HCT116 (cell line): ENCODE data around the gene RPS6KC1. TPM values are rescaled to one million over a fixed set of nuclear protein-coding genes. Genes with fewer than 3 reads are reported as not detected.
"Not testable (repeated sequence)": the region's sequence is repeated elsewhere in the genome, so short reads cannot be mapped to it uniquely, and the experiment has no call there.

Source experiments
- ATAC-seq: fragments of 200-7000 bp; cut with Tn5 transposase; 2 replicates; pipeline ENCODE4 v1.9.1; 2020; ENCODE audit warnings: mild to moderate bottlenecking, moderate library complexity
- BruUV-seq: library from RNA; stranded (reverse); fragments of 400-500 nt; replicated peaks from 2 replicates; lab custom pipeline; 2021; lab: Mats Ljungman, UMichigan
- CTCF ChIA-PET: fragments of 300-600 bp; sonication (Branson Sonifier 250); formaldehyde crosslinking; loops from one replicate; lab custom pipeline; 2021; ENCODE audit warnings: antibody characterized with exemption; lab: Charles Lee
- POLR2A ChIA-PET: fragments of 300-600, 350-600 bp; sonication (Branson Sonifier 250); formaldehyde crosslinking; loops from one replicate; lab custom pipeline; 2021; ENCODE audit warnings: antibody characterized with exemption; lab: Charles Lee
- RAD21 ChIA-PET, 2 experiments: fragments of 300-600 bp; sonication (Branson Sonifier 250); formaldehyde crosslinking; loops; one replicate each; lab custom pipeline; 2023; ENCODE audit warnings: low total read pairs in 2 of 2; ENCODE audit not compliant: uncharacterized antibody in 2 of 2, unreplicated experiment in 2 of 2, low non-redundant PET in 1 of 2; lab: Charles Lee
- DNase-seq: peaks from one replicate; pipeline ENCODE4 v3.0.0-alpha.2; 2010; ENCODE audit warnings: low read depth, low spot score
- H2AFZ ChIP-seq: fragments of 200-600 bp; shearing (Covaris generic), sonication (generic); 2 replicates; pipeline ENCODE4 v1.6.1; 2017; ENCODE audit warnings: low read depth, mixed run types, mixed read lengths, antibody characterized with exemption, low read length; ENCODE audit not compliant: poor library complexity, severe bottlenecking
- H3K27ac ChIP-seq: 2 replicates; pipeline ENCODE4 v1.5.1; 2012; ENCODE audit warnings: low read depth, low read length
- H3K27me3 ChIP-seq: fragments of 200-600 bp; sonication (generic); 2 replicates; pipeline ENCODE4 v1.6.1; 2016; ENCODE audit warnings: mixed run types, low read length, mixed read lengths; ENCODE audit not compliant: insufficient read depth
- H3K36me3 ChIP-seq, 2 experiments: fragments of 200-500 bp in 1 of 2; fragments of 200-600 bp in 1 of 2; sonication (Bioruptor generic) in 1 of 2; sonication (generic) in 1 of 2; 2 replicates each; pipeline versions ENCODE4 v1.5.1 to v1.6.1; 2014 to 2016; ENCODE audit warnings: low read length in 2 of 2, inconsistent platforms in 1 of 2, mixed read lengths in 1 of 2, mixed run types in 1 of 2; ENCODE audit not compliant: insufficient read depth in 2 of 2, control insufficient read depth in 1 of 2
- H3K4me1 ChIP-seq, 2 experiments: fragments of 200-600 bp in 1 of 2; sonication (generic) in 1 of 2; 2 replicates each; pipeline versions ENCODE4 v1.5.1 to v1.6.1; 2012 to 2017; ENCODE audit warnings: low read length in 2 of 2, inconsistent platforms in 1 of 2, mild to moderate bottlenecking in 1 of 2, mixed read lengths in 1 of 2, mixed run types in 1 of 2, moderate library complexity in 1 of 2; ENCODE audit not compliant: insufficient read depth in 2 of 2, control insufficient read depth in 1 of 2
- H3K4me2 ChIP-seq: fragments of 200-600 bp; sonication (generic); 2 replicates; pipeline ENCODE4 v1.6.1; 2017; ENCODE audit warnings: mixed run types, low read length, mixed read lengths
- H3K4me3 ChIP-seq, 2 experiments: fragments of 200-600 bp in 1 of 2; sonication (generic) in 1 of 2; replicated peaks in 1 of 2; 2 replicates each; pipeline ENCODE4 v1.5.1; 2011 to 2016; ENCODE audit warnings: low read length in 2 of 2, control low read depth in 1 of 2, low read depth in 1 of 2, mild to moderate bottlenecking in 1 of 2, mixed read lengths in 1 of 2, mixed run types in 1 of 2
- H3K79me2 ChIP-seq: fragments of 200-600 bp; sonication (generic); 2 replicates; pipeline ENCODE4 v1.6.1; 2017; ENCODE audit warnings: mild to moderate bottlenecking, mixed run types, low read length, moderate library complexity, mixed read lengths; ENCODE audit not compliant: insufficient read depth
- H3K9ac ChIP-seq: fragments of 200-600 bp; sonication (generic); 2 replicates; pipeline ENCODE4 v1.6.1; 2016; ENCODE audit warnings: low read length, mixed read lengths
- H3K9me2 ChIP-seq: fragments of 200-600 bp; sonication (generic), shearing (Covaris generic); 2 replicates; pipeline ENCODE4 v1.6.1; 2017; ENCODE audit warnings: mixed run types, mild to moderate bottlenecking, moderate library complexity; ENCODE audit not compliant: insufficient read depth
- H3K9me3 ChIP-seq, 2 experiments: fragments of 200-500 bp in 1 of 2; fragments of 200-600 bp in 1 of 2; sonication (Bioruptor generic) in 1 of 2; sonication (generic) in 1 of 2; 2 replicates each; pipeline ENCODE4 v1.6.1; 2014 to 2017; ENCODE audit warnings: low read length in 2 of 2, mixed read lengths in 2 of 2, inconsistent platforms in 1 of 2, low read depth in 1 of 2, mild to moderate bottlenecking in 1 of 2, mixed run types in 1 of 2, moderate library complexity in 1 of 2; ENCODE audit not compliant: control insufficient read depth in 1 of 2, insufficient read depth in 1 of 2
- H4K20me1 ChIP-seq: fragments of 200-600 bp; sonication (generic), shearing (Covaris generic); 2 replicates; pipeline ENCODE4 v1.6.1; 2017; ENCODE audit warnings: mixed run types, mild to moderate bottlenecking, moderate library complexity; ENCODE audit not compliant: insufficient read depth
- ATF3 ChIP-seq: IDR thresholded peaks from 2 replicates; pipeline ENCODE4 v1.6.1; 2012
- CEBPB ChIP-seq: IDR thresholded peaks from 2 replicates; pipeline ENCODE4 v1.6.1; 2012; ENCODE audit warnings: low read depth
- CTCF ChIP-seq, 3 experiments: fragments of 200-600 bp in 1 of 3; sonication (generic) in 1 of 3; IDR thresholded peaks in 2 of 3; conservative IDR thresholded peaks in 1 of 3; 2 replicates each; pipeline ENCODE4 v1.5.1; 2012 to 2017; ENCODE audit warnings: low read depth in 2 of 3, low read length in 2 of 3, antibody characterized with exemption in 1 of 3, borderline replicate concordance in 1 of 3, control low read depth in 1 of 3, mild to moderate bottlenecking in 1 of 3, mixed read lengths in 1 of 3, mixed run types in 1 of 3, moderate library complexity in 1 of 3; ENCODE audit not compliant: insufficient read depth in 1 of 3
- EGR1 ChIP-seq: IDR thresholded peaks from 2 replicates; pipeline ENCODE4 v1.6.1; 2012; ENCODE audit warnings: low read depth
- ELF1 ChIP-seq: IDR thresholded peaks from 2 replicates; pipeline ENCODE4 v1.6.1; 2012; ENCODE audit warnings: low read depth, borderline replicate concordance
- EZH2 ChIP-seq: fragments of 200-600 bp; sonication (generic); IDR thresholded peaks from 2 replicates; pipeline ENCODE4 v1.6.1; 2017; ENCODE audit warnings: antibody characterized with exemption, mixed run types
- EZH2phosphoT487 ChIP-seq: fragments of 200-600 bp; IDR thresholded peaks from 2 replicates; pipeline ENCODE4 v1.6.1; 2018; ENCODE audit warnings: antibody characterized with exemption, borderline replicate concordance
- FOSL1 ChIP-seq: IDR thresholded peaks from 2 replicates; pipeline ENCODE4 v1.6.1; 2012; ENCODE audit warnings: low read depth
- JUND ChIP-seq: IDR thresholded peaks from 2 replicates; pipeline ENCODE4 v1.6.1; 2012
- MAX ChIP-seq: IDR thresholded peaks from 2 replicates; pipeline ENCODE4 v1.6.1; 2012
- POLR2A ChIP-seq: IDR thresholded peaks from 2 replicates; pipeline ENCODE4 v1.7.0; 2011; ENCODE audit warnings: borderline replicate concordance; ENCODE audit not compliant: insufficient read depth, insufficient read length; ENCODE audit errors: extremely low read depth
- POLR2AphosphoS5 ChIP-seq: IDR thresholded peaks from 2 replicates; pipeline ENCODE4 v1.6.1; 2011; ENCODE audit warnings: mild to moderate bottlenecking, low read depth, low read length, moderate library complexity
- RAD21 ChIP-seq: IDR thresholded peaks from 2 replicates; pipeline ENCODE4 v1.6.1; 2012; ENCODE audit warnings: low read depth, mild to moderate bottlenecking
- SIN3A ChIP-seq: IDR thresholded peaks from 2 replicates; pipeline ENCODE4 v1.6.1; 2012; ENCODE audit warnings: low read depth
- TCF7L2 ChIP-seq: IDR thresholded peaks from 2 replicates; pipeline ENCODE4 v1.7.0; 2011; ENCODE audit warnings: borderline replicate concordance, inconsistent platforms; ENCODE audit not compliant: insufficient read depth, insufficient read length; ENCODE audit errors: extremely low read depth
- YY1 ChIP-seq: IDR thresholded peaks from 2 replicates; pipeline ENCODE4 v1.6.1; 2011; ENCODE audit warnings: low read length, low read depth, moderate library complexity, mild to moderate bottlenecking; ENCODE audit not compliant: insufficient replicate concordance; ENCODE audit errors: extremely low read depth
- ZBTB33 ChIP-seq: IDR thresholded peaks from 2 replicates; pipeline ENCODE4 v1.6.1; 2011; ENCODE audit warnings: mild to moderate bottlenecking, low read length, moderate library complexity; ENCODE audit not compliant: insufficient replicate concordance; ENCODE audit errors: extremely low read depth
- intact Hi-C: fragments of 100-400 bp; cut with micrococcal nuclease; formaldehyde crosslinking; loops from 2 replicates; pipeline ENCODE4 v1.10.0; 2022
- total RNA-seq: library from RNA; stranded (reverse); gene quantifications from one replicate; pipeline ENCODE4 v1.2.1, GENCODE V29; 2021; ENCODE audit not compliant: unreplicated experiment

Gene RPS6KC1
- total RNA-seq, 1 experiment from 2014 or later: 15.9 TPM

- POLR2A ChIA-PET: no interaction called here
- Histone ChIP-seq H3K36me3 (no peaks in the 10 kb centered on the region), H3K4me2 (no peak overlapping the region), H3K79me2 (no peaks in the 10 kb centered on the region), H3K9me2 (no peaks in the 10 kb centered on the region), H3K4me3 (no peak overlapping the region), H3K4me1 (0 out of 4 replicates have a peak, but pooled peaks cover 0 to 2% of the 10 kb centered on the region in 2 experiments), H3K9ac (no peak overlapping the region), H3K9me3 (no peaks in the 10 kb centered on the region), H2AFZ (no peak overlapping the region), H3K27me3 (no peaks in the 10 kb centered on the region), H4K20me1 (no peaks in the 10 kb centered on the region), H3K27ac (no peak overlapping the region)
- no TSS peak for BruUV-seq
- intact Hi-C loops: no loop called here
- DNase-seq: no peak
- RAD21 ChIA-PET: no interaction called here
- ATAC-seq: no peak
- TF ChIP-seq ZBTB33 (no peak), EZH2 (no peak), TCF7L2 (no peak), POLR2AphosphoS5 (no peak), ATF3 (no peak), CTCF (IDR thresholded peaks at IDR 0.05 in 2 of 3, conservative IDR thresholded peaks at IDR 0.05 in 1 of 3; ENCODE audit: borderline replicate concordance in 1 of 3, insufficient read depth in 1 of 3, low read depth in 2 of 3, low read length in 2 of 3) (no peak), JUND (no peak), RAD21 (no peak), POLR2A (no peak), SIN3A (no peak), MAX (no peak), FOSL1 (no peak), ELF1 (no peak), EGR1 (no peak), CEBPB (no peak), EZH2phosphoT487 (no peak), YY1 (no peak)
- CTCF ChIA-PET: no interaction called here
These were observed 108.3 kb downstream of the RPS6KC1 start for GRCh38 chr1:213159376-213159775.

GRCh38 chr1:213160442-213160841, 109.4 kb downstream of the RPS6KC1 start:
- H3K4me1 ChIP-seq, RAD21 ChIA-PET, H3K36me3 ChIP-seq, H3K27ac ChIP-seq, H3K9ac ChIP-seq, H3K4me2 ChIP-seq, ATAC-seq, DNase-seq, POLR2A ChIA-PET, CTCF ChIA-PET, H3K9me2 ChIP-seq, H3K79me2 ChIP-seq, H3K9me3 ChIP-seq, H3K4me3 ChIP-seq, intact Hi-C loops, H4K20me1 ChIP-seq, H3K27me3 ChIP-seq, BruUV-seq, H2AFZ ChIP-seq: not testable (repeated sequence)
